HUDEP-2 (cell line): ENCODE data around the gene ORC2.
A peak's percentile ranks its signal among the peaks of the same experiment; 100 is the strongest.

Experiments used
- DNase-seq, 76 experiments: peaks; one replicate each; lab custom pipeline; 2025; ENCODE audit not compliant: unreplicated experiment in 76 of 76; lab: John Stamatoyannopoulos, UW

The ORC2 gene

GRCh38 chr2:200863782-200864175 lies 99.7 kb downstream of the ORC2 start:
- DNase-seq: peak in 3 of 76 experiments; percentile 5 to 26 (median 20)

GRCh38 chr2:200862532-200863000 lies 100.9 kb downstream of the ORC2 start:
- peak in 9 of 76 experiments; percentile 3 to 30 (median 18) for DNase-seq

GRCh38 chr2:200861617-200862155 lies 101.8 kb downstream of the ORC2 start:
- DNase-seq: no peak

- DNase-seq: no peak
Observed at GRCh38 chr2:200860092-200860795, 103.2 kb downstream of the ORC2 start.
